SU-DHL-6 (cell line): ENCODE data around the gene MAGOH.

Experiments
- H2AFZ ChIP-seq: fragments of 200-600 bp; sonication (generic); 2 replicates; pipeline ENCODE4 v1.6.1; 2014; ENCODE audit warnings: low read depth, mild to moderate bottlenecking, moderate library complexity, mixed read lengths, antibody characterized with exemption, low read length; ENCODE audit not compliant: severe bottlenecking
- H3F3A ChIP-seq: fragments of 200-600 bp; shearing (Covaris generic); 2 replicates; pipeline ENCODE4 v1.6.0; 2016; ENCODE audit warnings: antibody characterized with exemption, mild to moderate bottlenecking; ENCODE audit not compliant: insufficient read depth
- H3K27ac ChIP-seq: fragments of 200-600 bp; sonication (generic); 2 replicates; pipeline ENCODE4 v1.5.1; 2016; ENCODE audit warnings: low read depth, mild to moderate bottlenecking, low read length, moderate library complexity, mixed read lengths
- H3K27me3 ChIP-seq: fragments of 200-600 bp; sonication (generic), shearing (Covaris generic); 2 replicates; pipeline ENCODE4 v1.6.0; 2014; ENCODE audit warnings: mild to moderate bottlenecking, low read length
- H3K36me3 ChIP-seq: fragments of 200-600 bp; sonication (generic); 2 replicates; pipeline ENCODE4 v1.6.1; 2014; ENCODE audit warnings: mild to moderate bottlenecking, low read length, mixed read lengths
- H3K4me2 ChIP-seq: fragments of 300-600, 200-600 bp; shearing (Covaris generic), sonication (generic); 2 replicates; pipeline ENCODE4 v1.6.0; 2014; ENCODE audit warnings: low read length, low read depth, mild to moderate bottlenecking; ENCODE audit not compliant: poor library complexity, severe bottlenecking
- H3K4me3 ChIP-seq: fragments of 200-600 bp; sonication (generic); 2 replicates; pipeline ENCODE4 v1.5.1; 2014; ENCODE audit warnings: antibody characterized with exemption, low read length, mild to moderate bottlenecking, mixed read lengths; ENCODE audit not compliant: insufficient read depth, poor library complexity, severe bottlenecking
- H3K79me2 ChIP-seq: fragments of 200-600 bp; sonication (generic); 2 replicates; pipeline ENCODE4 v1.6.1; 2014; ENCODE audit warnings: mild to moderate bottlenecking, low read length, moderate library complexity; ENCODE audit not compliant: insufficient read depth
- H3K9ac ChIP-seq: fragments of 200-600 bp; sonication (generic); 2 replicates; pipeline ENCODE4 v1.7.0; 2014; ENCODE audit warnings: mild to moderate bottlenecking, low read length
- H3K9me2 ChIP-seq: fragments of 200-600 bp; sonication (generic); replicated peaks from 2 replicates; pipeline ENCODE4 v1.6.1; 2014; ENCODE audit warnings: low read length; ENCODE audit not compliant: insufficient read depth
- H3K9me3 ChIP-seq: fragments of 200-600 bp; sonication (generic); 2 replicates; pipeline ENCODE4 v1.6.1; 2014; ENCODE audit warnings: low read length, mixed read lengths; ENCODE audit not compliant: insufficient read depth
- H4K20me1 ChIP-seq: fragments of 200-600 bp; sonication (generic); 2 replicates; pipeline ENCODE4 v1.6.1; 2014; ENCODE audit warnings: low read depth, mild to moderate bottlenecking, antibody characterized with exemption, low read length, moderate library complexity, mixed read lengths
- EZH2phosphoT487 ChIP-seq: fragments of 200-600 bp; sonication (generic), shearing (Covaris generic); conservative IDR thresholded peaks from 2 replicates; pipeline ENCODE4 v1.6.1; 2018; ENCODE audit warnings: mild to moderate bottlenecking, antibody characterized with exemption, low read length, moderate library complexity, mixed read lengths
- TF ChIP-seq, protein P1 (sequence below): fragments of 200-600 bp; sonication (generic); IDR thresholded peaks from one replicate; pipeline ENCODE4 v1.5.1; 2017; ENCODE audit warnings: antibody characterized with exemption, mild to moderate bottlenecking, low read length, moderate library complexity; ENCODE audit not compliant: insufficient read depth, poor library complexity, severe bottlenecking

MAGOH gene

DNA sequence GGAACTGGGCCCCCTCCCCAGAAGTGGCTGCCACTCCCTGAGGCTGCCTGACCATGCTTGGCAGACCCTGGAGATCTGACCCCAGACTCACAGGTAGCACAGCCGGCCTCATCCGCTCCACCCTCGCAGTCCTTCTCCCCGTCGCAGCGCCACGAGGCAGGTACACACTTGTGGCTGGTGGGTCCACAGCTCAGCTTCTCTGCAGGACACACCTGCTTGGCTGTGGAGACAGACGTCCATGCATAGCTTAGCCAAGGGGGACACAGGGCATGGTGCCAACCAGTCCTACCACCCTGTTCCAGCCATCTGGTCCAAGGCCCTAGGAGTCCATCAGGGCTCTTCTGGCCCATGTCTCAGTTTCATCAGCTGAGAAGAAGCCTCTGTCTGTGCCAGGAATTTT lies 42.2 kb upstream of the MAGOH start:
- Histone ChIP-seq H3K27me3 (no peaks in the 10 kb centered on the region), H3F3A (peaks cover 7% of the 10 kb centered on the region; the same call in 1 of the 2 replicates), H3K36me3 (no peaks in the 10 kb centered on the region), H3K27ac (no peak overlapping the region), H4K20me1 (no peaks in the 10 kb centered on the region), H3K79me2 (no peaks in the 10 kb centered on the region), H3K9me2 (no peaks in the 10 kb centered on the region), H2AFZ (no peak overlapping the region), H3K9me3 (no peaks in the 10 kb centered on the region), H3K4me2 (no peak overlapping the region), H3K4me3 (no peak overlapping the region), H3K9ac (no peak overlapping the region)
- TF ChIP-seq, protein P1, sequence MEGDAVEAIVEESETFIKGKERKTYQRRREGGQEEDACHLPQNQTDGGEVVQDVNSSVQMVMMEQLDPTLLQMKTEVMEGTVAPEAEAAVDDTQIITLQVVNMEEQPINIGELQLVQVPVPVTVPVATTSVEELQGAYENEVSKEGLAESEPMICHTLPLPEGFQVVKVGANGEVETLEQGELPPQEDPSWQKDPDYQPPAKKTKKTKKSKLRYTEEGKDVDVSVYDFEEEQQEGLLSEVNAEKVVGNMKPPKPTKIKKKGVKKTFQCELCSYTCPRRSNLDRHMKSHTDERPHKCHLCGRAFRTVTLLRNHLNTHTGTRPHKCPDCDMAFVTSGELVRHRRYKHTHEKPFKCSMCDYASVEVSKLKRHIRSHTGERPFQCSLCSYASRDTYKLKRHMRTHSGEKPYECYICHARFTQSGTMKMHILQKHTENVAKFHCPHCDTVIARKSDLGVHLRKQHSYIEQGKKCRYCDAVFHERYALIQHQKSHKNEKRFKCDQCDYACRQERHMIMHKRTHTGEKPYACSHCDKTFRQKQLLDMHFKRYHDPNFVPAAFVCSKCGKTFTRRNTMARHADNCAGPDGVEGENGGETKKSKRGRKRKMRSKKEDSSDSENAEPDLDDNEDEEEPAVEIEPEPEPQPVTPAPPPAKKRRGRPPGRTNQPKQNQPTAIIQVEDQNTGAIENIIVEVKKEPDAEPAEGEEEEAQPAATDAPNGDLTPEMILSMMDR, result no peak
- no peak for TF ChIP-seq EZH2phosphoT487

DNA sequence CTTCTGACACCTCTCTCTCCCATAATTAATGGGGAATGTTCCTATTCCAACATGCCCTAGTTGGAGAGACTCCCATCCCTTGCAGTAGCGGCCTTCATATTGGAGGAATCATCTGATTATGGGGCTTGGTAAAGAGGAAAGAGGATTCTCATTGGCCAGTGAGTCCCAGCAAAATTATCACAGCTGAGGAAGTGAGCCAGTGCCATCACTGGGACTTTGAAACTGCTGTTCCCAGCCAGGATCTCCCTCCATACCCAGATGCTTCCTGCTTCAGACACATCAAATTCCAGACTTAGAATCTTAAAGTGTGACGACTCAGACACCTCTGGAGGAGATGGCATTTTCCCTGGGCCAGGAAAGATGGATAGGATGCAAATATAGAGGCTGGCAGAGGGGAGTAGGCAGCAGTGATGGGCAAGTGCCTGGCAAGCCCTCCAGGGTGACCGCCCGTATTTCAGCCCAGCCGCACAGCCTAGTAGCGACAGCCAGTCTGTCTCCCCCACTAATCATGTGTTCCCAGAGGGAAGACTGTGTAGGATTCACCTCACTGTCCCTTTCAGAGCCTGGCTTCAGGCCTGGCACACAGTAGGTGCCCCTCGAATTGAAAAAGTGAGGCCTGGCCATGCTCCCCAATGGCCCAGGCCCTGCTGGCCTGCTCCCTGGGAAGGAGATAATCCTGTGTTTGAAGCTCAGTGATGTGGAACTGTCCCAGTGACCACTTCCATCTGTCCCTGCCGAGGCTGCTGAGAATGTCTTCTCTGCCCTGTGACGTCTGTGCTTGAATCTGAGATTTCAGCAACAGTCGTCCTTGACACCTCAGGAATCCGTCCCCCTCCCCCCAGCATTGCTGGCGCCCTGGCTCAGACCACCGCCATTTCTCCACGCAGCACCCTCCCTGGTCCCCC lies 41.2 kb upstream of the MAGOH start:
- Histone ChIP-seq H3K9ac (no peak overlapping the region), H3K9me3 (no peaks in the 10 kb centered on the region), H3K27me3 (no peaks in the 10 kb centered on the region), H3K27ac (no peak overlapping the region), H3K4me3 (no peak overlapping the region), H3K79me2 (no peaks in the 10 kb centered on the region), H3K9me2 (no peaks in the 10 kb centered on the region), H2AFZ (no peak overlapping the region), H3F3A (peaks cover 7% of the 10 kb centered on the region; the same call in 1 of the 2 replicates), H4K20me1 (no peaks in the 10 kb centered on the region), H3K36me3 (no peaks in the 10 kb centered on the region), H3K4me2 (no peak overlapping the region)
- TF ChIP-seq EZH2phosphoT487, result no peak
- TF ChIP-seq, protein P1, result no peak

DNA sequence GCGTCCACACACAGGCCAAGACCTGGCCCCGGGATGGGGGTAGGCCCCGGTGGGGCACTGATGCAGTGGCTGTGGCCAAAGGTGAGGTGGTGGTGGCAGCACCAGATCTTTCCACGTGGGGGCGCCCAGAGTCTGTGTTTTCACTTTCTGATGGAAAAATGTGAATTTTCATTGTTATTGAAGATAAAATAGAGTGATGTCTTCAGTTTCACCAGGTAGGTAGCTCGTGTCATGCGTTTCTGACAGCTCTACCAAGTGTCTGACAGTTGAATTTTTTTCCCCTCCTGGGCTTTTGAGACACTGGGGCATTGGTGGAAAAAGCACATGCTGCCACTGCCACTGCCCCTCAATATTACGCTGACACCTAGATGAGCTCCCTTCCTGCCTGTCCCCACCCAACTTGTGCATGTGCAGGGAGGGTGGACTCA lies 40.0 kb upstream of the MAGOH start:
- H3K9me3 ChIP-seq, result no peaks in the 10 kb centered on the region
- H3K4me2 ChIP-seq, result no peak overlapping the region
- TF ChIP-seq, protein P1, result peak; percentile 87
- TF ChIP-seq EZH2phosphoT487, result no peak
- no peak overlapping the region for H2AFZ ChIP-seq
- H3K9ac ChIP-seq, result no peak overlapping the region
- H3K27ac ChIP-seq, result no peak overlapping the region
- H3K9me2 ChIP-seq, result no peaks in the 10 kb centered on the region
- no peaks in the 10 kb centered on the region for H4K20me1 ChIP-seq
- no peaks in the 10 kb centered on the region for H3K27me3 ChIP-seq
- no peak overlapping the region for H3K4me3 ChIP-seq
- peaks cover 7% of the 10 kb centered on the region; the same call in 1 of the 2 replicates for H3F3A ChIP-seq
- H3K79me2 ChIP-seq, result no peaks in the 10 kb centered on the region
- H3K36me3 ChIP-seq, result no peaks in the 10 kb centered on the region
